Breast epithelium (tissue), 3 donors: ENCODE data around the gene RICTOR.

Experiments used
- CTCF ChIP-seq, 3 donors: fragments of 450-650 bp; IDR thresholded peaks; one replicate each; pipeline ENCODE4 v1.5.1; 2016 to 2017; ENCODE audit warnings: antibody characterized with exemption in 3 of 3, mild to moderate bottlenecking in 3 of 3, moderate library complexity in 3 of 3
- POLR2A ChIP-seq: fragments of 450-650 bp; IDR thresholded peaks from one replicate; pipeline ENCODE4 v1.6.1; 2016; ENCODE audit warnings: antibody characterized with exemption, mild to moderate bottlenecking, moderate library complexity
- POLR2AphosphoS5 ChIP-seq, 3 donors: sonication (generic); formaldehyde crosslinking; IDR thresholded peaks; one replicate each; pipeline ENCODE4 v1.6.1; 2017; ENCODE audit warnings: antibody characterized with exemption in 3 of 3

- TF ChIP-seq POLR2A (no peak), CTCF (IDR thresholded peaks at IDR 0.05) (no peak), POLR2AphosphoS5 (IDR thresholded peaks at IDR 0.05) (no peak)
Measured at GRCh38 chr5:39057734-39058133, 16.5 kb downstream of the RICTOR start.
